Neural cell (in vitro differentiated cells): ENCODE measurements around the gene GOLGA8B.
"Not testable (repeated sequence)": the region's sequence is repeated elsewhere in the genome, so short reads cannot be mapped to it uniquely, and the experiment has no call there.

ENCODE experiments used
- CTCF ChIP-seq: fragments of 450-650 bp; IDR thresholded peaks from 2 replicates; pipeline ENCODE4 v1.5.1; 2014; ENCODE audit warnings: antibody characterized with exemption, mild to moderate bottlenecking, moderate library complexity; ENCODE audit not compliant: poor library complexity, severe bottlenecking
- EP300 ChIP-seq: fragments of 450-650 bp; conservative IDR thresholded peaks from 2 replicates; pipeline ENCODE4 v1.6.1; 2014; ENCODE audit warnings: antibody characterized with exemption, mild to moderate bottlenecking, moderate library complexity; ENCODE audit not compliant: poor library complexity, severe bottlenecking
- MXI1 ChIP-seq: fragments of 450-650 bp; conservative IDR thresholded peaks from 2 replicates; pipeline ENCODE4 v1.6.1; 2014; ENCODE audit warnings: antibody characterized with exemption, mild to moderate bottlenecking; ENCODE audit not compliant: poor library complexity, severe bottlenecking
- POLR2AphosphoS5 ChIP-seq: IDR thresholded peaks from 2 replicates; pipeline ENCODE4 v1.6.1; 2012
- RAD21 ChIP-seq: fragments of 450-650 bp; conservative IDR thresholded peaks from 2 replicates; pipeline ENCODE4 v1.6.1; 2014; ENCODE audit warnings: antibody characterized with exemption, mild to moderate bottlenecking, moderate library complexity
- TAF1 ChIP-seq: IDR thresholded peaks from 2 replicates; pipeline ENCODE4 v1.6.1; 2012; ENCODE audit warnings: low read depth

GRCh38 chr15:34550129-34550528 lies 33.3 kb downstream of the GOLGA8B start:
- TF ChIP-seq CTCF, EP300, RAD21, POLR2AphosphoS5, TAF1, MXI1: not testable (repeated sequence)
